ENCODE results near the gene METTL5.

The METTL5 gene

DNA sequence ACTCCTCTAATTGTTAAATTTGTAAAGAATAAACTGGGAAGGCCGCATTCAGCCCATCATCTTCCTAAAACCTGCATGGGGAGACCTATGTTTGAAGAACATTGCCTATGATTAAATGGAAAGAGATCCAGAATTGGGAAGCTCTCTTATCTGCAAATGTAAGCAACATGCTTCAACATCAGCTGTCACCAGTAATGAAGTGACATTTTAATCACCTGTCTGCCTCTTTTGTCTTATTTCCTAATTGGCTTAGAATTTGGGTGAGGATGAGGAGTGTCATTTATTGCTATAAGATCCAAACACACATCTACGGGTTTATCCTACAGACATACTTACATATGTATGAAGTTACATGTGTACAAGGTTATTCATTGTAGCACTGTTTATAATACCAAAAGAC lies 52.1 kb downstream of the METTL5 start:
- TF ChIP-seq SPI1 (IDR thresholded peaks at IDR 0.05; ENCODE audit: borderline replicate concordance, low read depth), result no peak
- TF ChIP-seq, protein P1, sequence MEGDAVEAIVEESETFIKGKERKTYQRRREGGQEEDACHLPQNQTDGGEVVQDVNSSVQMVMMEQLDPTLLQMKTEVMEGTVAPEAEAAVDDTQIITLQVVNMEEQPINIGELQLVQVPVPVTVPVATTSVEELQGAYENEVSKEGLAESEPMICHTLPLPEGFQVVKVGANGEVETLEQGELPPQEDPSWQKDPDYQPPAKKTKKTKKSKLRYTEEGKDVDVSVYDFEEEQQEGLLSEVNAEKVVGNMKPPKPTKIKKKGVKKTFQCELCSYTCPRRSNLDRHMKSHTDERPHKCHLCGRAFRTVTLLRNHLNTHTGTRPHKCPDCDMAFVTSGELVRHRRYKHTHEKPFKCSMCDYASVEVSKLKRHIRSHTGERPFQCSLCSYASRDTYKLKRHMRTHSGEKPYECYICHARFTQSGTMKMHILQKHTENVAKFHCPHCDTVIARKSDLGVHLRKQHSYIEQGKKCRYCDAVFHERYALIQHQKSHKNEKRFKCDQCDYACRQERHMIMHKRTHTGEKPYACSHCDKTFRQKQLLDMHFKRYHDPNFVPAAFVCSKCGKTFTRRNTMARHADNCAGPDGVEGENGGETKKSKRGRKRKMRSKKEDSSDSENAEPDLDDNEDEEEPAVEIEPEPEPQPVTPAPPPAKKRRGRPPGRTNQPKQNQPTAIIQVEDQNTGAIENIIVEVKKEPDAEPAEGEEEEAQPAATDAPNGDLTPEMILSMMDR (IDR thresholded peaks at IDR 0.05; ENCODE audit: insufficient read depth, low read length), result no peak
- no peak for TF ChIP-seq POLR2AphosphoS5 (IDR thresholded peaks at IDR 0.05; ENCODE audit: low read depth)
- DNase-seq (ENCODE audit: low read depth in 1 of 2, low spot score in 1 of 2), result no peak
- H3K4me3 ChIP-seq (replicated peaks; ENCODE audit: insufficient read depth, low read length), result no peak overlapping the region
- H3K27ac ChIP-seq (replicated peaks), result no peak overlapping the region
- H3K27me3 ChIP-seq (ENCODE audit: insufficient read depth, poor library complexity, severe bottlenecking), result peaks cover 17% of the 10 kb centered on the region

DNA sequence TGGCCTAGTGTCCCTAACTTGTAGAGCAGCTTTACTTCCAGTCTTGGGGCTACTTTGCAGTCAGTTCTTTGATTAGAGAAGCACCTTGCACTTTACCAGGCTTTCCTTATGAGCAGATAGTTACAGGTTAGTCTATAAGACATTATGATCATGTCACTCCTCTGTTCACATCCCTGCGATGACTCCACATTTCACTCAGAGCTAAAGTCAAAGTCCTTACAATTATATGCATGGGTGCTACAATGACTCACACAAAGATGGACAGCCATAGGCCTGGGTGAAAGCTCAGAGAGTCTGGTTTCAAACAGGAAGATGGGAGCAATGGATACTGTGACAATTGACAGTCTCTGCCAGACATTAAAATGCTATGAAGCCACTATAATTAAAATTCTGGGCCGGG lies 53.1 kb downstream of the METTL5 start:
- no peak for TF ChIP-seq GABPA (IDR thresholded peaks at IDR 0.05; ENCODE audit: low read depth)
- no peak for TF ChIP-seq POLR2AphosphoS5 (IDR thresholded peaks at IDR 0.05; ENCODE audit: low read depth)
- no peak for TF ChIP-seq SPI1 (IDR thresholded peaks at IDR 0.05; ENCODE audit: borderline replicate concordance, low read depth)
- TF ChIP-seq REST (IDR thresholded peaks at IDR 0.05; ENCODE audit: insufficient replicate concordance, low read depth), result no peak
- TF ChIP-seq, protein P1 (IDR thresholded peaks at IDR 0.05; ENCODE audit: insufficient read depth, low read length), result no peak
- H3K27ac ChIP-seq (replicated peaks), result no peak overlapping the region
- peaks cover 18% of the 10 kb centered on the region for H3K27me3 ChIP-seq (ENCODE audit: insufficient read depth, poor library complexity, severe bottlenecking)
- DNase-seq (ENCODE audit: low read depth in 1 of 2, low spot score in 1 of 2), result no peak
- H3K4me3 ChIP-seq (replicated peaks; ENCODE audit: insufficient read depth, low read length), result no peak overlapping the region

- Histone ChIP-seq H3K4me3 (replicated peaks; ENCODE audit: insufficient read depth, low read length) (no peak overlapping the region), H3K27ac (replicated peaks) (no peak overlapping the region), H3K27me3 (ENCODE audit: insufficient read depth, poor library complexity, severe bottlenecking) (peaks cover 18% of the 10 kb centered on the region)
- no peak for DNase-seq (ENCODE audit: low read depth in 1 of 2, low spot score in 1 of 2)
- TF ChIP-seq POLR2AphosphoS5 (IDR thresholded peaks at IDR 0.05; ENCODE audit: low read depth), result no peak
- no peak for TF ChIP-seq GABPA (IDR thresholded peaks at IDR 0.05; ENCODE audit: low read depth)
- TF ChIP-seq, protein P1 (IDR thresholded peaks at IDR 0.05; ENCODE audit: insufficient read depth, low read length), result no peak
- TF ChIP-seq SPI1 (IDR thresholded peaks at IDR 0.05; ENCODE audit: borderline replicate concordance, low read depth), result no peak
- TF ChIP-seq REST (IDR thresholded peaks at IDR 0.05; ENCODE audit: insufficient replicate concordance, low read depth), result no peak
Observed at GRCh38 chr2:169771021-169771420, 53.7 kb downstream of the METTL5 start.

Data from HL-60 (cell line).